BJ (cell line): Measurements from ENCODE around the gene KRT8. TPM values are rescaled to one million over a fixed set of nuclear protein-coding genes. Genes with fewer than 3 reads are reported as not detected.

Experiments used
- CTCF ChIA-PET: fragments of 350-600 bp; formaldehyde crosslinking; extraction: SDS; loops from one replicate; lab custom pipeline; 2021; ENCODE audit warnings: antibody characterized with exemption, inconsistent platforms; lab: Yijun Ruan, JAX
- POLR2A ChIA-PET: fragments of 300-600 bp; sonication (Branson Sonifier 250); formaldehyde crosslinking; extraction: SDS; loops from one replicate; lab custom pipeline; 2021; ENCODE audit warnings: antibody characterized with exemption; lab: Charles Lee
- DNase-seq: peaks from one replicate; pipeline ENCODE4 v3.0.0-alpha.2; 2011; ENCODE audit warnings: low read depth
- H3K27me3 ChIP-seq: 2 replicates; pipeline ENCODE4 v1.6.0; 2011; ENCODE audit warnings: low read length; ENCODE audit not compliant: control insufficient read depth, insufficient read depth
- H3K36me3 ChIP-seq: 2 replicates; pipeline ENCODE4 v1.5.1; 2011; ENCODE audit warnings: low read length; ENCODE audit not compliant: control insufficient read depth, insufficient read depth
- H3K4me3 ChIP-seq: 2 replicates; pipeline ENCODE4 v1.5.1; 2011; ENCODE audit warnings: low read depth, mild to moderate bottlenecking, control low read depth, low read length
- CTCF ChIP-seq: IDR thresholded peaks from 2 replicates; pipeline ENCODE4 v1.5.1; 2011; ENCODE audit warnings: low read depth, mild to moderate bottlenecking, control low read depth, inconsistent platforms, low read length, moderate library complexity; ENCODE audit not compliant: insufficient read depth
- polyA plus RNA-seq: library from polyadenylated mRNA; depleted of rRNA; stranded (reverse); fragments of >200 nt; gene quantifications from 2 replicates; pipeline ENCODE4 v1.2.3, GENCODE V29; 2011

KRT8 gene
- polyA plus RNA-seq, 1 experiment: 41.6 TPM

- ChIA-PET POLR2A (no interaction called here), CTCF (interaction anchor here (5.7 to 9.8 kb wide), 2 partner anchors 15 to 80 kb away, joined by 39 to 104 read pairs; no protein-coding TSS in a partner anchor)
- no peak for DNase-seq
- TF ChIP-seq CTCF: no peak
- no peak overlapping the region for H3K4me3 ChIP-seq
- peaks cover 7% of the 10 kb centered on the region for H3K36me3 ChIP-seq
- no peaks in the 10 kb centered on the region for H3K27me3 ChIP-seq
Observed at GRCh38 chr12:52899338-52900035, 5.4 kb downstream of the KRT8 start.

GRCh38 chr12:52896190-52897100, 8.4 kb downstream of the KRT8 start:
- ChIA-PET POLR2A (no interaction called here), CTCF (interaction anchor here (0.8 to 9.8 kb wide), 5 partner anchors 12 to 518 kb away, joined by 3 to 104 read pairs (median 13); no protein-coding TSS in a partner anchor)
- no peak for DNase-seq

GRCh38 chr12:52895726-52896189, 9.1 kb downstream of the KRT8 start:
- DNase-seq: no peak
- no peak for TF ChIP-seq CTCF
- ChIA-PET POLR2A (no interaction called here), CTCF (interaction anchor here (2.2 to 9.8 kb wide), 3 partner anchors 11 to 84 kb away, joined by 13 to 104 read pairs (median 39); no protein-coding TSS in a partner anchor)
- H3K27me3 ChIP-seq: no peaks in the 10 kb centered on the region
- H3K4me3 ChIP-seq: no peak overlapping the region
- peaks cover 5% of the 10 kb centered on the region for H3K36me3 ChIP-seq

More at GRCh38 chr12:52896190-52897100, 8.4 kb downstream of the KRT8 start:
- Histone ChIP-seq H3K27me3 (no peaks in the 10 kb centered on the region), H3K4me3 (no peak overlapping the region), H3K36me3 (peaks cover 7% of the 10 kb centered on the region)
- no peak for TF ChIP-seq CTCF

GRCh38 chr12:52892974-52893373, 11.9 kb downstream of the KRT8 start:
- no peak for TF ChIP-seq CTCF
- Histone ChIP-seq H3K27me3 (no peaks in the 10 kb centered on the region), H3K4me3 (no peak overlapping the region), H3K36me3 (peaks cover 1% of the 10 kb centered on the region; the same call in 1 of the 2 replicates)
- ChIA-PET POLR2A (no interaction called here), CTCF (interaction anchor here (0.6 to 2.4 kb wide), 3 partner anchors 13 to 88 kb away, joined by 3 to 13 read pairs (median 8); no protein-coding TSS in a partner anchor)
- no peak for DNase-seq
